ENCODE measurements around the gene IL17REL. TPM values are rescaled to one million over a fixed set of nuclear protein-coding genes. Genes with fewer than 3 reads are reported as not detected.
A peak's percentile ranks its signal among the peaks of the same experiment; 100 is the strongest.

The IL17REL gene
- total and polyA plus RNA-seq, 2 of the 13 experiments (the other 11 are each of a cell fraction or from before 2014, with no cell fraction given), result not detected

DNA sequence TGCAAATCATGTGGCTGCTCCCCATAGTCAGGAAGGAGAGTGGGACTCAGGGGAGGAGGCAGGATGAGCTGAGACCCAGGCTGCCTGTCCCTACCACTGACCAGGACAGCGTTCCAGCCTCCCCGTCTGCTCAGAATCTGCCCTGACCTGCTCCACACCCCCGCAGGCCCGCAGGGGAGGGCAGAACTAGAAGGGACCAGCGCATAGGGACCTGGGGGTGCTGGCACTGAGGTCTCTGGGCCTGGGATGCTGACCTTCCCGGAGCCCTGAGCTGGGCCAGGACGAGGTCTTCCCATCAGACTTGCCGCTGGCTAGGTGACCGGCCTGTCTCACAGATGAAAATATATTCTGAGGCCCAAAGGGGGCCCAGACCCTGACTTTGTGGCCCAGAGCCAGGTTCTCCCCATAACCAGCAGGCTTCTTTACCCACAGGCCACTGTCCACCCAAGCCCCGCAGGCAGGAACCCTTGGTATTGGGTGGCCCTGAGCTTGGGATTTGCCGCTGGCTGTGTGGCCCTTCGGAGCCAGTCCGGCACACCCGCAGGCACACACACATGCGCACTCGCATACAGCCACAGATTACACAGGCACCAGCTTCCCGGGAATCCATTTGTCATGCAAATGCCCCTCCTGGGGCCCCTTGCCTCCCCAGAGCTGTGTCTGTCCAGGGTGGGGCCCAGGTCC, 65.8 kb downstream of the IL17REL start (continued):
- TF ChIP-seq, protein P1, sequence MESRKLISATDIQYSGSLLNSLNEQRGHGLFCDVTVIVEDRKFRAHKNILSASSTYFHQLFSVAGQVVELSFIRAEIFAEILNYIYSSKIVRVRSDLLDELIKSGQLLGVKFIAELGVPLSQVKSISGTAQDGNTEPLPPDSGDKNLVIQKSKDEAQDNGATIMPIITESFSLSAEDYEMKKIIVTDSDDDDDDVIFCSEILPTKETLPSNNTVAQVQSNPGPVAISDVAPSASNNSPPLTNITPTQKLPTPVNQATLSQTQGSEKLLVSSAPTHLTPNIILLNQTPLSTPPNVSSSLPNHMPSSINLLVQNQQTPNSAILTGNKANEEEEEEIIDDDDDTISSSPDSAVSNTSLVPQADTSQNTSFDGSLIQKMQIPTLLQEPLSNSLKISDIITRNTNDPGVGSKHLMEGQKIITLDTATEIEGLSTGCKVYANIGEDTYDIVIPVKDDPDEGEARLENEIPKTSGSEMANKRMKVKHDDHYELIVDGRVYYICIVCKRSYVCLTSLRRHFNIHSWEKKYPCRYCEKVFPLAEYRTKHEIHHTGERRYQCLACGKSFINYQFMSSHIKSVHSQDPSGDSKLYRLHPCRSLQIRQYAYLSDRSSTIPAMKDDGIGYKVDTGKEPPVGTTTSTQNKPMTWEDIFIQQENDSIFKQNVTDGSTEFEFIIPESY (CRISPR knock-in tag; IDR thresholded peaks at IDR 0.05), result no peak
- TF ChIP-seq, protein P2, sequence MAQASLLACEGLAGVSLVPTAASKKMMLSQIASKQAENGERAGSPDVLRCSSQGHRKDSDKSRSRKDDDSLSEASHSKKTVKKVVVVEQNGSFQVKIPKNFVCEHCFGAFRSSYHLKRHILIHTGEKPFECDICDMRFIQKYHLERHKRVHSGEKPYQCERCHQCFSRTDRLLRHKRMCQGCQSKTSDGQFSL (CRISPR knock-in tag; IDR thresholded peaks at IDR 0.05), result no peak
- TF ChIP-seq ZNF501 (CRISPR knock-in tag; IDR thresholded peaks at IDR 0.05) (peak; percentile 34), HMG20B (CRISPR knock-in tag; conservative IDR thresholded peaks at IDR 0.05) (no peak), PHF5A (CRISPR knock-in tag; IDR thresholded peaks at IDR 0.05; ENCODE audit: low read depth, unreplicated experiment) (peak; percentile 68), ZIK1 (CRISPR knock-in tag; IDR thresholded peaks at IDR 0.05; ENCODE audit: borderline replicate concordance, low read depth) (no peak), ZNF839 (CRISPR knock-in tag; IDR thresholded peaks at IDR 0.05; ENCODE audit: borderline replicate concordance) (no peak), ZFP36L1 (CRISPR knock-in tag; IDR thresholded peaks at IDR 0.05) (no peak), ERF (CRISPR knock-in tag; IDR thresholded peaks at IDR 0.05) (no peak), SRSF4 (IDR thresholded peaks at IDR 0.05; ENCODE audit: low read depth, low read length, poor library complexity, severe bottlenecking) (no peak), XRCC5 (optimal IDR thresholded peaks at IDR 0.05; ENCODE audit: low read length) (no peak), ONECUT2 (CRISPR knock-in tag; IDR thresholded peaks at IDR 0.05) (no peak), ZNF878 (CRISPR knock-in tag; IDR thresholded peaks at IDR 0.05) (no peak), ZMAT3 (CRISPR knock-in tag; conservative IDR thresholded peaks at IDR 0.05) (no peak), DMAP1 (CRISPR knock-in tag; IDR thresholded peaks at IDR 0.05) (no peak), NFE2L2 (IDR thresholded peaks at IDR 0.05; ENCODE audit: low read length) (no peak), KLF13 (CRISPR knock-in tag; IDR thresholded peaks at IDR 0.05) (no peak), ZNF569 (CRISPR knock-in tag; IDR thresholded peaks at IDR 0.05; ENCODE audit: borderline replicate concordance) (no peak)
- TF ChIP-seq, protein P3, sequence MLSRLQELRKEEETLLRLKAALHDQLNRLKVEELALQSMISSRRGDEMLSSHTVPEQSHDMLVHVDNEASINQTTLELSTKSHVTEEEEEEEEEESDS (CRISPR knock-in tag; IDR thresholded peaks at IDR 0.05; ENCODE audit: borderline replicate concordance), result no peak
- TF ChIP-seq, protein P4, sequence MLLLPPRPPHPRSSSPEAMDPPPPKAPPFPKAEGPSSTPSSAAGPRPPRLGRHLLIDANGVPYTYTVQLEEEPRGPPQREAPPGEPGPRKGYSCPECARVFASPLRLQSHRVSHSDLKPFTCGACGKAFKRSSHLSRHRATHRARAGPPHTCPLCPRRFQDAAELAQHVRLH (CRISPR knock-in tag; IDR thresholded peaks at IDR 0.05; ENCODE audit: borderline replicate concordance, low read depth), result no peak
- TF ChIP-seq, protein P5, sequence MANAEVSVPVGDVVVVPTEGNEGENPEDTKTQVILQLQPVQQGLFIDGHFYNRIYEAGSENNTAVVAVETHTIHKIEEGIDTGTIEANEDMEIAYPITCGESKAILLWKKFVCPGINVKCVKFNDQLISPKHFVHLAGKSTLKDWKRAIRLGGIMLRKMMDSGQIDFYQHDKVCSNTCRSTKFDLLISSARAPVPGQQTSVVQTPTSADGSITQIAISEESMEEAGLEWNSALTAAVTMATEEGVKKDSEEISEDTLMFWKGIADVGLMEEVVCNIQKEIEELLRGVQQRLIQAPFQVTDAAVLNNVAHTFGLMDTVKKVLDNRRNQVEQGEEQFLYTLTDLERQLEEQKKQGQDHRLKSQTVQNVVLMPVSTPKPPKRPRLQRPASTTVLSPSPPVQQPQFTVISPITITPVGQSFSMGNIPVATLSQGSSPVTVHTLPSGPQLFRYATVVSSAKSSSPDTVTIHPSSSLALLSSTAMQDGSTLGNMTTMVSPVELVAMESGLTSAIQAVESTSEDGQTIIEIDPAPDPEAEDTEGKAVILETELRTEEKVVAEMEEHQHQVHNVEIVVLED (CRISPR knock-in tag; IDR thresholded peaks at IDR 0.05; ENCODE audit: borderline replicate concordance), result no peak
- TF ChIP-seq, protein P6, sequence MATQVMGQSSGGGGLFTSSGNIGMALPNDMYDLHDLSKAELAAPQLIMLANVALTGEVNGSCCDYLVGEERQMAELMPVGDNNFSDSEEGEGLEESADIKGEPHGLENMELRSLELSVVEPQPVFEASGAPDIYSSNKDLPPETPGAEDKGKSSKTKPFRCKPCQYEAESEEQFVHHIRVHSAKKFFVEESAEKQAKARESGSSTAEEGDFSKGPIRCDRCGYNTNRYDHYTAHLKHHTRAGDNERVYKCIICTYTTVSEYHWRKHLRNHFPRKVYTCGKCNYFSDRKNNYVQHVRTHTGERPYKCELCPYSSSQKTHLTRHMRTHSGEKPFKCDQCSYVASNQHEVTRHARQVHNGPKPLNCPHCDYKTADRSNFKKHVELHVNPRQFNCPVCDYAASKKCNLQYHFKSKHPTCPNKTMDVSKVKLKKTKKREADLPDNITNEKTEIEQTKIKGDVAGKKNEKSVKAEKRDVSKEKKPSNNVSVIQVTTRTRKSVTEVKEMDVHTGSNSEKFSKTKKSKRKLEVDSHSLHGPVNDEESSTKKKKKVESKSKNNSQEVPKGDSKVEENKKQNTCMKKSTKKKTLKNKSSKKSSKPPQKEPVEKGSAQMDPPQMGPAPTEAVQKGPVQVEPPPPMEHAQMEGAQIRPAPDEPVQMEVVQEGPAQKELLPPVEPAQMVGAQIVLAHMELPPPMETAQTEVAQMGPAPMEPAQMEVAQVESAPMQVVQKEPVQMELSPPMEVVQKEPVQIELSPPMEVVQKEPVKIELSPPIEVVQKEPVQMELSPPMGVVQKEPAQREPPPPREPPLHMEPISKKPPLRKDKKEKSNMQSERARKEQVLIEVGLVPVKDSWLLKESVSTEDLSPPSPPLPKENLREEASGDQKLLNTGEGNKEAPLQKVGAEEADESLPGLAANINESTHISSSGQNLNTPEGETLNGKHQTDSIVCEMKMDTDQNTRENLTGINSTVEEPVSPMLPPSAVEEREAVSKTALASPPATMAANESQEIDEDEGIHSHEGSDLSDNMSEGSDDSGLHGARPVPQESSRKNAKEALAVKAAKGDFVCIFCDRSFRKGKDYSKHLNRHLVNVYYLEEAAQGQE (IDR thresholded peaks at IDR 0.05; ENCODE audit: borderline replicate concordance in 1 of 2, low read depth in 1 of 2, low read length in 2 of 2), result no peak

Measured in HepG2 (cell line).